RWPE1 (cell line): ENCODE data around the gene ARL4A.

Experiments
- CTCF ChIA-PET: fragments of 350-600 bp; sonication (Branson Sonifier 250); formaldehyde crosslinking; extraction: SDS; loops from one replicate; lab custom pipeline; 2021; lab: Yijun Ruan, JAX
- POLR2A ChIA-PET: fragments of 400-600 bp; formaldehyde crosslinking; extraction: SDS; loops from one replicate; lab custom pipeline; 2020; ENCODE audit warnings: antibody characterized with exemption; ENCODE audit not compliant: low non-redundant PET; lab: Yijun Ruan, JAX
- DNase-seq: peaks from one replicate; pipeline ENCODE4 v3.0.0; 2012; ENCODE audit warnings: low spot score
- H3K27ac ChIP-seq: fragments of 450-650 bp; 2 replicates; pipeline ENCODE4 v1.5.1; 2017
- TF ChIP-seq, protein P1 (sequence below): fragments of 450-650 bp; conservative IDR thresholded peaks from 2 replicates; pipeline ENCODE4 v1.5.1; 2017; ENCODE audit warnings: low read depth, mild to moderate bottlenecking

Gene ARL4A

DNA sequence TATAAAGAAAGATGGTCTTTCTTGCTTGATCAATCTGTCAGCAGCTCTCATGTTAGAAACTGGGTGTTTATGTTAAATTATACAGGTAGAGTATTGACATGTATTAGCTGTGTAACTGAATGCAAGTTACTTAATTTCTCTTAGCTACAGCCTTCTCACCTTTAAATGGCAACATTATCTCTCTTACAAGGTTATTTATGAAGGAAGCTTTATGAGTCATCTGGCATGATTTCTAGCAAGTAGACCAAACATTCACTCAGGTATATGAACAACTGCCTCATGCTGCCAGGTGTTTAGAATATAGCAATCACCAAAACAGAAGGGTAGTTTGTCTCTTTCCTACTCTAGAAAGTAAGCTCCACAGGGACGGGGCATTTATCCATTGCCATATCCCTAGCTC lies 8.5 kb downstream of the ARL4A start:
- DNase-seq = peak; percentile 34
- POLR2A ChIA-PET = no interaction called here
- CTCF ChIA-PET = interaction anchor here (0.6 kb wide), 3 partner anchors 9 to 218 kb away, joined by 3 read pairs; no protein-coding TSS in a partner anchor
- peak overlapping the region; percentile 59; the same call in 1 of the 2 replicates for H3K27ac ChIP-seq
- TF ChIP-seq, protein P1, sequence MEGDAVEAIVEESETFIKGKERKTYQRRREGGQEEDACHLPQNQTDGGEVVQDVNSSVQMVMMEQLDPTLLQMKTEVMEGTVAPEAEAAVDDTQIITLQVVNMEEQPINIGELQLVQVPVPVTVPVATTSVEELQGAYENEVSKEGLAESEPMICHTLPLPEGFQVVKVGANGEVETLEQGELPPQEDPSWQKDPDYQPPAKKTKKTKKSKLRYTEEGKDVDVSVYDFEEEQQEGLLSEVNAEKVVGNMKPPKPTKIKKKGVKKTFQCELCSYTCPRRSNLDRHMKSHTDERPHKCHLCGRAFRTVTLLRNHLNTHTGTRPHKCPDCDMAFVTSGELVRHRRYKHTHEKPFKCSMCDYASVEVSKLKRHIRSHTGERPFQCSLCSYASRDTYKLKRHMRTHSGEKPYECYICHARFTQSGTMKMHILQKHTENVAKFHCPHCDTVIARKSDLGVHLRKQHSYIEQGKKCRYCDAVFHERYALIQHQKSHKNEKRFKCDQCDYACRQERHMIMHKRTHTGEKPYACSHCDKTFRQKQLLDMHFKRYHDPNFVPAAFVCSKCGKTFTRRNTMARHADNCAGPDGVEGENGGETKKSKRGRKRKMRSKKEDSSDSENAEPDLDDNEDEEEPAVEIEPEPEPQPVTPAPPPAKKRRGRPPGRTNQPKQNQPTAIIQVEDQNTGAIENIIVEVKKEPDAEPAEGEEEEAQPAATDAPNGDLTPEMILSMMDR = no peak

DNA sequence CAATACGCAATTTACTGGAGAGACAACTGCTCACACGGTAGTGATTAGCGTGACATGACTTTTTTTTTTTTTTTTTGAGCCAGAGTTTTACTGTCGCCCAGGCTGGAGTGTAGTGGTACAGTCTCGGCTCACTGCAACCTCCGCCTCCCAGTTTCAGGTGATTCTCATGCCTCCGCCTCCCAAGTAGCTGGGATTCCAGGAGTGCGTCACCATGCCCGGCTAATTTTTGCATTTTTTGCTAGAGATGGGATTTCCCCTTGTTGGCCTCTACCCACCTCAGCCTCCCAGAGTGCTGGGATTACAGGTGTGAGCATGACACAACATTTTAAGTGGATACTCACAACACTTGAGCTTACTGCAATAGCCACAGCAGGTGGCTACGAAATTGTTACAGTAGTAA lies 11.9 kb downstream of the ARL4A start:
- DNase-seq = no peak
- H3K27ac ChIP-seq = no peak overlapping the region
- CTCF ChIA-PET = interaction anchor here (0.6 kb wide), 2 partner anchors 419 to 453 kb away, joined by 3 read pairs; no protein-coding TSS in a partner anchor
- TF ChIP-seq, protein P1 = no peak
- POLR2A ChIA-PET = no interaction called here

DNA sequence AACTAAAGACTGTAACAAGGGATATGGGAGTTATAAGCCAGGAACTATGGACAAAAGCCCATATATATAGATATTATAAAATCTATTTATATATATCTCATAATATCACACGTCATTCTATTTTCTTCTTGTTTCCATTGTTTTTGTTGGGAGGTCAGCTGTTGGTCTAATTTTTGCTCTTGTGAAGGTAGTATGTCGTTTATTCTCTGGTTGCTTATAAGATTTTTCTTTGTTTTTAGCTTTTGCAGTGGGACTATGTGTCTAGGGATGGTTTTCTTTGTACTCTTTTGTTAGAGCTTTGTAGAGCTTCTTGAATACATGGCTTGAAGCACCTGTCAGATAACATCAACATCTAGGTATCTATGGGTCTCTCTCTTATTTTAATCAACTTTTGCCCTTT lies 14.0 kb downstream of the ARL4A start:
- H3K27ac ChIP-seq = no peak overlapping the region
- ChIA-PET CTCF (no interaction called here), POLR2A (no interaction called here)
- TF ChIP-seq, protein P1 = no peak
- no peak for DNase-seq

DNA sequence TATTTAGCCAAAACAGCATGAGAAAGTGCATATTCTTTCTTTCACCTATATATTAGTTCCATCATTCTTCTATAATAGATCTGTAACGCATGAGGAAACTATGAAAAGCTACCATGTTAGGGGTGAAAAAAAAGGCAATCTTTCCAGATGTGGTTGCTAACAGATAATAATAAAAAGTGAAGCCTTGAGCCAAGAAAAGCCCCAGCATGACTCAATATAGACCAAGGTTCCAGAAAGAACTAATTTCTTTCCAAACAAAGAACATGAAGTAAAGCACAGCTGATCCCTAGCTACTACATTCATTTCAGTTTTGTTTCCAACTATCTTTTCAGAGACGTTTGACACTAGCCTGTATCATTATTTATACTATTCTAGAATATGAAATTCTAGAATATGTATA lies 16.4 kb downstream of the ARL4A start:
- no peak for DNase-seq
- TF ChIP-seq, protein P1 = no peak
- POLR2A ChIA-PET = interaction anchor here (0.7 kb wide), 1 partner anchor 571 kb away, joined by 7 read pairs; no protein-coding TSS in a partner anchor
- no peak overlapping the region for H3K27ac ChIP-seq
- CTCF ChIA-PET = no interaction called here

- TF ChIP-seq, protein P1 = no peak
- POLR2A ChIA-PET = no interaction called here
- H3K27ac ChIP-seq = peak overlapping the region; percentile 59
- CTCF ChIA-PET = interaction anchor here (0.5 kb wide), 1 partner anchor 318 kb away, joined by 3 read pairs; no protein-coding TSS in a partner anchor
- no peak for DNase-seq
Measured at GRCh38 chr7:12705878-12706277, 18.4 kb downstream of the ARL4A start.

DNA sequence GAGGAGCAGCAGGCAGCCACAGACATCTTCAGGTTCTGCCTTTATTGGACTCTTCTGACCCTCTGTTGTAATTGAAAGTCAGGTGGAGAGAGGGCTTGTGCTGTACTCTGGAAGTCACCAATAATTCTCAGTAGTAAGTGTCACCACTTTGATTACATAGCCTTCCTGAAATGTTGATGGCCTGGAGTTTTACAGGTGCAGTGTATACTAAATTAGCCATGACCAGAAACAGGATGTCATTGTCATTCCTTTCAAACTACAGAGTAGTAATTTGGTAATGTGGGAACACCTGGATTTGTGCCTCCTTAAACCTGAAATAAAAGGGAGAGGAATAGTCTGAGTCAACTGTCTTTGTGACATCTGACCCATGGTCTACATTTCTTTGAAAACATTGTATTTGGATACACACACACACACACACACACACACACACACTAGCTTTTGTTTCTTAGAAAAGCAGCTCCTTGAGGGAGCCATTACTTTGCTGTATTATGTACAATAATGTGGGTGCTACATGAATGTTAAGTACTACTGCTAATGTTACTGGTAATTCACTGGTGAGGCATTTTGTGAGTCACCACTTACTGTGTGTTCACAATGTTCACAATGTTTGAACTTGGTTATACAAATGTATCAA lies 19.6 kb downstream of the ARL4A start:
- peak; percentile 60 for DNase-seq
- H3K27ac ChIP-seq = no peak overlapping the region
- ChIA-PET POLR2A (no interaction called here), CTCF (no interaction called here)
- TF ChIP-seq, protein P1 = no peak
